HG03045 (cell line): ENCODE results near the gene CHMP5.

ENCODE experiments used
- ATAC-seq: cut with Tn5 transposase; IDR thresholded peaks from one replicate; pipeline ENCODE4 v1.9.1; 2021; ENCODE audit warnings: mild to moderate bottlenecking, moderate library complexity; ENCODE audit not compliant: unreplicated experiment

CHMP5 gene

DNA sequence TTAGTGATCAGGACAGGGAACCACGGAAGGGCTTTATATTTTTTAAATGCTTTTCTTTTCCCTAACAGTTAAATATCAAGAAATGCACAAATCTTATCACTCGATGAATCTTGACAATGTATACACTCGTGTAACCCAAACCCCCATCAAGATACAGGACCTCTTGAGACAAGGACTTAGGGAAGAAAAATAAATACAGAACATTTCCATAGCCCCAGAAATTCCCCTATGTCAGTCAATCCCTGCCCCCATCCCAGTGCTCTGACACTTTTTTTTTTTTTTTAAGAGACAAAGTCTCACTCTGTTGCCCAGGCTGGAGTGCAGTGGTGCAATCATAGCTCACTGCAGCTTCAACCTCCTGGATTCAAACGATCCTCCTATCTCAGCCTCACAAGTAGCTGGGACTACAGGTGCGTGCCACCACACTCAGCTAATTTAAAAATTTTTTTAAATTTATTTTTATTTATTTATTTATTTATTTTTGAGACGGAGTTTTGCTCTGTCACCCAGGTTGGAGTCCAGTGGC is 22.2 kb upstream of the CHMP5 start:
- no peak for ATAC-seq

DNA sequence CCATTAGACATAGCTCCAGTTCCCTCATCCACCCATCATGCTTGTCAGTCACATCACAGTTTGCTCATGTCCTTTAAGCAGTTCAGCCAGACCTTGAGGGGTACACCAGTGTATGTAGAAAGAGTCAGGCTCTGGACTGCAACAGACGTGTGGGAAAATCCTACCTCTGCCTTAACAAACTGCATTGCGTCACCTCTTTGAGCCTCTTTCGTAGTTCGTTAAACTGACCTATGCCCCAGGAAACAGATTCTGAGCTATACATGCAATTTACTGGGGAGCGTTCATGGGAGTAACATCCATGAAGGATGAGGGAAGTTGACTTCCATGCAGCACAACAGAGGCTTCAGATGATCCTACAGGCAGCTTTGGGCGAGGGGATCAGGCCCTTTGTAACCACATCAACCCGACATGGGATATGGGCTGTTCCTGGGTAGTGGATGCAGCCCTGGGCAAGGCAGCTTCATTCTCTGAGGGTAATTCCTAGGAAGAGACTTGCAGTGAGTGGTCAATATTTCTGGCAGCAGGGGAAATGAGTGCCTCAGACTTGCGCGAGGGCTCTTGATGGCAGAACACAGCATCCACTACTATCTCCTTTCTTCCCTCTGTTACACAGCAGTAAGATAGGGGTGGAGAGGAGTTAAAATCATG is 20.6 kb upstream of the CHMP5 start:
- no peak for ATAC-seq

DNA sequence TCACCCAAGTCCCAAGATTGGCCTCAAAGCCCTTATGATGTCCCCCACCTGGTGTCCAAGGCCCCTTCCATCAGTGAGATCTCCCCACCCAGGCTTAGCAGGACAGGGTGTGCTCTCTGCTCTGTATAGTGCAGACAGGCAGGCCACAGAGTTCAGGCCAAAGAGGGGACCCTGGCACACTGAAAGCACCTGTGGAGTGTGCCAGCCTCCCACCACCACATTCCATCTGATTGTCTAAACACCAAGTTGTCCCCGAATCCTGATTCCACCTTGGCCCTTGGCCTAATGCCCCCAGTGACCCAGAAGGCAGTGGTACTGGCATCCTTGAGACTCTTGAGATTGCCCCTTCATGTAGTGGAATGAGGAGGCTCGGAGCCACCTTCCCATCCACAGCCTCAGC is 19.5 kb upstream of the CHMP5 start:
- no peak for ATAC-seq

DNA sequence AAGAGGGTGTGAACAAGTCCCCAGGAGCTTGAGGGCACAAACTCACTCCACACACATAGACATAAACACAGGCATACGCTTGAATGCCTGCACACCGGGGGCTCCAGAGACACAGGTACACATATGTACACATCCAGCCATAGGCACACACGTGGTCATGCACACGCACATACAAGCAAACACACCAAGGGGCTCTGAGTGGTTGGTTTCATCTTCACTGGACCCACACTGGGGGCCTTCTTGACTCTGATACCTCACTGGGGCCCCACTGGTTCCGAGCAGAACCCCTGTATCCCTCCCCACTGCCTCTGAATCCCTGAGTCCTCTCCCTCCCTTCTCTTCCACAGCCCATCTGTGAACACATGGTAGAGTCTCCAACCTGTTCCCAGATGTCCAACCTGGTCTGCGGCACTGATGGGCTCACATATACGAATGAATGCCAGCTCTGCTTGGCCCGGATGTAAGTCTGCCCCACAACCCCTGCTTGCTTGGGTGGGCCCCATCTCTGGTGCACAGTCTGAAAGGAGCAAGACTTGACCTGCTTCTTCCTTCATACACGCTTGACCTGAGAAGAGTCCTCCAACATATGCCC is 18.5 kb upstream of the CHMP5 start:
- ATAC-seq, result no peak

DNA sequence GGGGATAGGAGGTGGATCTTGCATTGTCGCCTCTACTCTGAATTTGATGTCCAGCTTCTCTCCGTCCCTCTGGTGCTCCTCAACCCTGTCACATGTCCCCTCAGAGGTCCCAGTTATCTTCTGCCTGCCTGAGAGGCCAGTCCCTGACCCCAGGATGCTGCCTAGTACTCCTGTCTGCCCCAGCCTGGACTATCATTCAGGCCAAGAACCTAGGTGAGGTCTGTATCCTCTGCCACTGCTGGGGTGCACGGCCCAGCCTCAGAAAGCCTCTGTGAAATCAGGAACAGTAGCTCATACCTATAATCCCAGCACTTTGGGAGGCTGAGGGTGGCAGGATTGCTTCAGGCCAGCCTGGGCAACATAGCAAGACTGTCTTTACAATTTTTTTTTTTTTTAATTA is 16.2 kb upstream of the CHMP5 start:
- no peak for ATAC-seq

DNA sequence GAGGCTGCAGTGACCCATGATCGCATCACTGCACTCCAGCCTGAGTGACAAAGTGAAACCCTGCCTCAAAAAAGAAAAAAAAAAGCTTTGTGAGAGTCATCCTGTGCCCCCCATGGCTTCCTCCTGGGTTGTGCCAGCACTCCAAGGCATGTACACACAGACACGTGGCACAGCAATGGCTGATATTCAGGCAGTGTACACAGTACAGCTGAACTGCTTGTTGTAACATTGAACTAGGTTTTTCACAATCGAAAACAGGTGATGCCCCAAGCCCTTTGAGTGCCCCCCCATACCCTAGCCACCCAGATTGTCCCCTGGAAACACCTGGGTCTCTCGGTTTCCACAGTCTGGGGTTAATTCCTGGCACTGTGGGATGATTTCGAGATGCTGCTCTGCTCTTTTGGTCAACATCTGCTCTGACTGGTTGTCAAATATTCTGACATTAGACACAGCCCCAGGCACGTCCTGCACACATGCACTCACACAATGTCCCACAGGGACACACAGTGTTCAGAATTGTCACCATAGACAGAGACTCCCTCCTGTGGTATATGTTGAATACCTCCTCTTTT is 15.7 kb upstream of the CHMP5 start:
- peak; percentile 52 for ATAC-seq

DNA sequence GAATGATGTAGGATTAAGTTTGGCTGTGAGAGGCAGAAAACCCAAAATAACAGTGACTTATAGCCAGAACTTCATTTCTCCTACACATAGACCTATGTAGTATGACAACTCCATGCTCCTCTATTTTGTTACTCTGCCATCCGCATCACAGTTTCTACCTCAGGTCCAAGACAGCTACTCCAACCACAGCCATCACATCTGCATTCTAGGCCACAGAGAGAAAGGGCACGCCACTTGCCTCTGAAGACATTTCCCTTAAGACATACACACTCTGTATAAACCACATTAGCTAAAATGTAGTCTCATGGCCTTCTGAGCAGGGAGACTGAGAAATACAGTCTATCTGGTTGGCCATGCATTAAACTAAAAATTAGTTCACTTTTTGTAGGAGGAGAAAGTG is 14.9 kb upstream of the CHMP5 start:
- no peak for ATAC-seq

DNA sequence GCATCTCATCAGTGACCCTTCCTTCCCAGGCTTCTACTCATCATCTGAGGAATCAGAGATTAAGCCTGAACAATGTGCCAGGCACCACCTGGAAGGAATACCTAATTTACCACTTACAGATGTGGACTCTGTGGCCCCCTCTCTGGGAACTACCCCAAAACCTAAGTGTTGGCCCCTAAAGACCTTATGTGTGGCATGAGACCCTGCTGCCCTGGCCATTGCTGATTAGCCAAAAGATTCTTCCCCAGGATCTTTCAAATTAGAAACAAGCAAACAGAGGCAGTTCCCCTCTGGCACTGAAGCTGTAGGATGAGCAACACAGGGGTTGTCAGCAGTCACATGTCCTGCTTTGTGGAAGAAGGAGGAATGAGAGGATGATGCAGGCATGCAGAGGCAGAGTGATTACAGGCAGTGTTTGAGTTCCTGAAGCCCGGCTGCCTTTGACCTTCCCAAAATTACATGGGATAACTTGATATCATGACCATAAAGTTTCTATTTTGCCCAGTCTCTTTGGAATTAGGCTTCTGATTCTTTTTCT is 14.3 kb upstream of the CHMP5 start:
- no peak for ATAC-seq

DNA sequence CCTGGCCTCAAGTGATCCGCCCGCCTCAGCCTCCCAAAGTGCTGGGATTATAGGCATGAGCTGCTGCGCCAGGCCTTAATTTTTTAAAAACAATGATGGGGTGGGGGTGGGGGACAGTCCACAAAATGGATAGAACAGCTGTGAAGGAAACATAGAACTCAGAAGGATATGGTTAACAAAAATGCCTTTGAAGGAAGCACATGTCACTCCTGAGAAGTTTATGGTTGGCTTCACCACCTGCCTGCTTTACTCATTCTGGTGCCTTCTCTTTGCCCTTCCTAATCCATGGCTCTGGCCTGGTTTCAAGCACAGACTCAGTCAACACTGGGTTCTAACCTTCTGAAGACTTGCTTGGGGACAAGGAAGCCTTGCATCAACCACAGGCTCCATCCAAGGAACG is 10.6 kb upstream of the CHMP5 start:
- no peak for ATAC-seq

DNA sequence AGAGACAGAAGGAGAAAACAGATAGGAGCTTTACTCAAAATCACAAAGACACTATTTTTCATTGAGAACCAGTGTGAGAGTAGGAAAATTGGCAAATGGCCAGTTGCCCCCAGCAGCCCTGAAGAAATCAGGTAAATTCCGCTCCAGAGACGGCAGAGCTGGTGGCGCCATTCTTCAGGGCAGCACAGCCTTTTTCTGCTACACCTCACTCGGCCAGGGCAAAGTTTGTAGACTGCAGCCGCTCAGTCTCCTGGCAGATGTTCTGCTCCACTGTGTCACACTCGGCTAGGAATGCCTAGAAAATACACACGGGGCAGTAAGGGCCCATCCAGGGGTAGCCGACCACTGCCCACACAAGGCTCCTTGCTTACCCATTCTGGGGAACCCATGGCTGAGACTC is 9.8 kb upstream of the CHMP5 start:
- ATAC-seq, result no peak

DNA sequence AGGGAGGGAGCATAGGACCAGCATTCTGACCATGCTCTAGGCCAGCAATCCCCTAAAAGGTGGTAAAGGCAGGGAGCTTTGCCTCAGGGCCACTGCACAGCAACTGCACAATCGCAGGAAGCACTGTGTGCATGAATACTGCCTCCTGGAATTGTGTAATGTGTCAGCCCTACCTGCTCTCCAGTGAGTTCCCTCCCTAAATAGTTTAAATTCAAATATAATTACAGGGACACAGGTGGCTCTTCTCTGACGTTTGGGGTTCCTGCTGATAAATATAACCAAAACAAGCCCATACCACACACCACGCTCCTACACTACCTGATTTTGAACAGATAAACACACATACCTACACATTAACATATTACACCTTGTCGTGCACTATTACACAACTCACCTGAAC is 9.4 kb upstream of the CHMP5 start:
- ATAC-seq, result no peak

DNA sequence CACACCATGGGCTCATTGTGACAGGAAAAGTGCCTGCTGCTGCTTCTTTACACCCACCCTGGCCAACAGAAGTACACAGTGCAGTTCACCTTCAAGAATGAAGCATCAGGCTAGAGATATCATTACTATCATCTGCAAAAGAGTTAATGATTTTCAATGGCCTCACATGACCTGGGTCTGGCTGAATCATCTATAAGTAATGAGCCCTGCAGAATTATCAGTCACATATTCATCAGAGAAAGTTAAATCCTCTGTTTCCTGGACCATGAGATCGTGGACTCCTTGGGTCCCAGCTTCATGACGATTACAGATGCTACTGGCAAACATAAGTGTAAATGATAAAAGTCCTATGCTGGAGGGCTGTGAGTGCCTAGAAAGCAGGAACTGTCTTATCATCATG is 8.6 kb upstream of the CHMP5 start:
- ATAC-seq, result no peak

DNA sequence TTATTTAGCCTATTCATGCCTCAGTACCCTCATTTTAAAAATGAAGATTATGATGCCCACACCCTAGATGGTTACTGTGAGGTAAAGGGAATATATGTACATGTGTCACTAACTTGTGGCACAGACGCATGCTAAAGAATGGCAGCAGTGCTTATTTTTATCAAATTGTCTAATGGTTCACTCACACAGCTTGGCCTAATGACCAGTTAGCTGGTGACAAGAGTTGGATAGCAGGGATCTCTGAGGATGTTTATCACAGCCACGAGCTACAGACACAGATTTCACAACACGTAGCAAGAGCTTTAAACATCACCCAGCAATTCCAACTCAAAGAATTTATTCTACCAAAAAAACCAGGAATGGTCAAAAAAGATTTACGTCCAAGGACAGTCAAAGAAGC is 7.6 kb upstream of the CHMP5 start:
- no peak for ATAC-seq

DNA sequence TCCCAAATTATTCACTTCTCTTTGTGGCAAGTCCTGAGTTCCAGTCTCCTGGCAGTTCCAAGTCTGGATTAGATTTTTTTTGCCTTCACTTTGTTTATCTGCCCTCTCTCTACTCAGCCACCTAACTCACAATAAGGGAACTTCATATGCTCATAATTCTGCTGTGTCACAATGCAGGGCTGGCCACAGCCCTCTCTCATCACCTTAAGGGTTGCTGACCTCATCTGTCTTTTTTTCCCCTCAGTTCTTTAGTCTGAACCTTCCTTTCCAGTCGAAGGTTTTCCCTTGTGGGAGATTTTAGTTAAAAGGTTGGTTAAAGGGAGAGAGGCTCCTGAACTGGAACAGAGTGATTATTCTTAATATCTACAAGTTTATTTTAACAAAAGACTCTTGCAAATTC is 4.5 kb upstream of the CHMP5 start:
- ATAC-seq, result no peak

DNA sequence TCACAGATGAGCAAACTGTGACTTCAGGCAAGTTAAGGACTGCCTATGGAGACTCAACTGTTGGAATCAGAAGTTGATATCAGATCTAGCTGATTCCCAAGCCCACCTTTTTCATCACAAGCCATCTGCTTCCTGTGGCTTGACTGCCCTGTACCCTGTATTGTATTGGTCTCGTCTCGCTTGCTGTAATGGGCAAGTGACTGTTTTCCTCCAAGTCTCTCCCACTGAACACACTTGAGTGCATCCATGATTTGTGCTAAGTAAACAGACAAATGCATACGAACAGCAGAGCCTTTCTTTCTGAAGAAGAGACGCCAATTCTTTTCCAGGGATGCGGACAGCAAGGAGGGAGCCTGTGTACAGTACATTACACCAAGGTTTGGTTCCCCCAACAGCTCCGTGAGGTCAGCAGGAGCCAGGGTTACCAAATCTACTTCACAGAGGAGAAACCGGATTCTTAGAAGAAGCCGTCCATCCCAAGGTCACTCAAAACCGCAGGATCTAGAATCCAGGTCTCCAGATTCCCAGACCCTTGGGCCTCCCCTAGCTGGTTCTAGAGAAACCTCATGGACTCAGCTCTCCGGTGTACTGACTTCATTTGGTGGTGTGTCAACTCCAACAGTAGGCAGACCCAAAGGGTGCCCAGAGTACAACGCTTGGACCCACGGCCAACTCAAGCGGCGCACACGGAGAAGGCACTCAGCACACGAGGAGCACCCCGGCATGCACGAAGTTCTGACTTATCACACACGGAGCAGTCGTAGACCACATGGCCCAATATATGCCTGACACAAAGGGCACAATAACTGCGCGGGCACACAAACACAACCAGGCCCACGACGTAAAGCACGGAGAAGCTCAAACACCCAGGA is 1.5 kb upstream of the CHMP5 start:
- peak; percentile 7 for ATAC-seq

DNA sequence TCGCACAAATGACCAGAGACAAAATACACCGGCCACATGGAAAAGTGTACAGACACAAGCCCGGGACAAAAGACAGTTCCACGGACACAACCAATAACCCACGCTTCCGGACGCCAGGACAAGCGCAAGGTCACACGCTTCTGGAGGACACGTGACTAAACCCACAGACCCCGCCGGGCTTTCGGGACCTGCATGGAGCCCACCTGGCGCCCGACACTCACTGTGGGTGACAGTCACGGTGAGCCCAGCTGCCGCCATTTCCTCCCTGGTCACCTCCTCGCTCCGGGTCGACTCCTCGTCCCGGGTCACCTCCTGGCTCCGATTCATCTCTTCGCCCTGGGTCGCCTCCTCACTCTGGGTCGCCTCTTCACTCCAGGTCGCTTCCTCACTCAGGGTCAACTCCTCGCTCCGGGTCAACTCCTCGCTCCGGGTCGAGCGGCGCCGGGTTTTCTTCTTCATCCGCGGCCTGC is 811 bp upstream of the CHMP5 start:
- peak; percentile 38 for ATAC-seq

DNA sequence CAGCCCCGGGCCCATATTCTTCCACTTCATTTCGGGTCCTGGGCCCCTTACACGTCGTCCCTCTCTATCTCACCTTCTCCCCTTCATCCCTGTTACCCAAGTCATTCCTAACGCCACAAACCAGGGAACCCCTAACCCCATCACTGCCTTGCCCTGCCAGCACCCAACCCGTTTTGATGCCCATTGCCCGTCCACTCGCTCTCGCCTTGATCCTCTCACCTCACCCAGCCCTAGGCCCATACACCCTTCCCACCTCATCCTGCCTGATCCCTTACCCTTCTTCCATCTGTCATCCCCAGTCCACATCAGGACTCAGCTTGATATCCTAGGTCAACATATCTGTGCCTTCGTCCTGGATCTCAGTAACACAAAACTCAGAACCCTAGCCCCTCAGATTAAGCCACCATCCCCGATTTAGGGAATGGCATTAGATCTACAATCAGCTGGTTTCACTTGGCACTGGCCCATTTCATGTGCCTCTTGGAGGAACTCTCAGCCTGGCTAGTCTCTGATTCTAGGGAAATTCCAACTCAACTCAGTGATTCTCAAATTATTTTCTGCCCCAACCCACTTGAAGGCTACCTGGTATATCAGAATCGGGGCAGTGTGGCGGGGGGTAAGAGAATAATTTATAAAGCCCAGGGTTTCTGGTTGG is 489 bp downstream of the CHMP5 start:
- no peak for ATAC-seq

DNA sequence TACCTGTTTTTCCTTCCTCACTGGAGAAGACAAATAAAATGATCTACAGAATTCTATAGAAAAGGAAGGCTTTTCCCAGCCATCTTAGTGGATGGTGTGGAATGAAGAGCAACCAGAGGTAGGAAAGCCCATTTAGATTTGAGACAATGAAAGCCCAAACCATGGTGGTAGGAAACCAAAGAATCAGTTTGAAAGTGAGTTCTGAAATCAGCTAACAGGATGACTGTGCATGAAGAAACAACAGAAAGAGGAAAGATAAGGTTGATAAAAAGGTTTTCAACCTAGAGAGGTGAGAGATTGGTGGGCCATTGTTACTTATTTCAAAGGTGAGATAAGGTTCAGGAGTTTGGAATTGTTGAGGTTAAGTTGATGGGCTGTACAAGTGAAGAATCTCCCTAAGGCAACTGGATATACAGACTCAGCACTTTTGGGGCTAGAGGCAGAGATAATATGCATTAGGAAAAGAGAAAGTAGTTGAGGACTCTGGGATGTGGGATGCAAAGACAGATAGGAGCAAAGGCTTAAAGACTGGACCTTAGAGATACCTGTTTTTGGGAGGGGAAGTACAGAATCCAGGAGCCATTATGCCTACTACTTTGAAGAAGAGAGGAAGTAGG is 2.4 kb downstream of the CHMP5 start:
- ATAC-seq, result no peak

DNA sequence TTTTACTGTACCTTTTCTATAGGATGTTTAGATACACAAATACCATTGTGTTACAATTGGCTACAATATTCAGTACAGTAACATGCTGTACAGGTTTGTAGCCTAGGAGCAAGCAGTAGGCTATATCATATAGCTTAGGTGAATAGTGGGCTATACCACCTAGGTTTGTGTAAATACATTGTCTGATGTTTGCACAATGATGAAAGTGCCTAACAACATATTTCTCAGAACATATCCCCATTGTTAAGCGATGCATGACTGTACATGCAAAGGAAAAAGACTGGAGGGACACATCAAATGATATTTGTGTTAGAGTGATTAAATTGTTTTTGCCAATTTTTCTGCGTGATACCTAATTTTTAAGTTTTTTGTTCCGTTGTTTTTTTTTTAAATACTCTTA is 5.3 kb downstream of the CHMP5 start:
- no peak for ATAC-seq

DNA sequence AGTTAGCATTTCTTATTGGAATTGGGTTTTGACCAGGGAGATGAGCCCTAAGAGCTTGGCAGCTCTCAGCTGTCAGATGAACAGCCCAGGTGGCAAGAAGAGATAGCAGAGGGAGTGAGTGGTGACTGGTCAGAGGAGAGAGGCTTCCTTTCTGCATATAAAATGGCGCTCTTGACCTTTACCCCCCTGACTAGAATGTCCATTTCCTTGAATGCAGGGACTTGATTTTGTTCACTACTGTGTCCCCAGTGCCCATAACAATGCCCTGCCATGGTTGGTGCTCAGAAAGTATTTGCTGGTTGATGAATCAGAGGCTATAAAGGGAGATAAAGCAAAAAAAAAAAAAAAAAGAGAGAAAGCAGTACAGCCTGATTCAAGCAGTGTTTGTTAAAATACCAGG is 7.2 kb downstream of the CHMP5 start:
- no peak for ATAC-seq
